ENCODE results near the gene TAS2R40.
"Not testable (repeated sequence)": the region's sequence is repeated elsewhere in the genome, so short reads cannot be mapped to it uniquely, and the experiment has no call there.

Gene TAS2R40

GRCh38 chr7:143221737-143222136 is at the start of gene TAS2R40:
Gene TAS2R40 (plus strand): TSS chr7:143222037. CDS start chr7:143222079, 42 bp downstream.
- DNase-seq (ENCODE audit: low read depth in 2 of 2, low spot score in 1 of 2) = no peak

DNA sequence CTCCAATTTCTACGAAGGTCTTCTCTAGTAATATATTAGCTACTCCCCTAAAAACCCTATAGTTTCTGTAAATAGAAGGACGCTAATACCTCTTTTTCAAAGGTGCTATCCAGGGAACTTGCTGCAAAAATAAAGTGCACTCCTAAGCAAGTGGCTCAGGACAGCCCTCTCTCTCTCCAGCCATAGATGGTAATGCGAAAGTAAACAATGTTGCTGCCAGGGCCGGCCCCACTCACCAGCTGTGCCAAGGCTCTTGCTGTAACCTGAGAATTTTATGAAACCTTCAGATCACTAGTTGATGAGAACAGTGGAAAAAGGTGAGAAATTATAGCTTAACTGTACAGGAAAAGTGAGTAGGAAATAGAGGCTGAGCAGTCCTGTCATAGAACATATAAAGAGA is 49.5 kb upstream of the TAS2R40 start:
- DNase-seq (ENCODE audit: low read depth in 2 of 2, low spot score in 1 of 2) = no peak

DNA sequence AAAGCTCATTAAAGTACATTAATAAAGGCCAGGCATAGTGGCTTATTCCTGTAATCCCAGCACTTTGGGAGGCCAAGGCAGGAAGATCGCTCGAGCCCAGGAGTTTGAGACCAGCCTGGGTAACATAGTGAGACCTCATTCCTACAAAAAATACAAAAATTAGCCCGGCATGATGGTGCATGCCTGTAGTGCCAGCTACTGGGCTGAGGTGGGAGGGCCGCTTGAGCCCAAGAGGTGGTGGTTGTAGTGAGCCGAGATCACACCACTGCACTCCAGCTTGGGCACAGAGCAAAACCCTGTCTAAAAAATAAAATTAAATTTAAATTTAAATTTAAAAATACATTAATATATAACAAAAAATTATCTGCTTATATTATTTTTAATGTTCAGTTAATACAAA is 45.7 kb upstream of the TAS2R40 start:
- DNase-seq (ENCODE audit: low read depth in 2 of 2, low spot score in 1 of 2) = no peak

- DNase-seq (ENCODE audit: low read depth in 2 of 2, low spot score in 1 of 2) = no peak
Measured at GRCh38 chr7:143177374-143178119, 44.3 kb upstream of the TAS2R40 start.

DNA sequence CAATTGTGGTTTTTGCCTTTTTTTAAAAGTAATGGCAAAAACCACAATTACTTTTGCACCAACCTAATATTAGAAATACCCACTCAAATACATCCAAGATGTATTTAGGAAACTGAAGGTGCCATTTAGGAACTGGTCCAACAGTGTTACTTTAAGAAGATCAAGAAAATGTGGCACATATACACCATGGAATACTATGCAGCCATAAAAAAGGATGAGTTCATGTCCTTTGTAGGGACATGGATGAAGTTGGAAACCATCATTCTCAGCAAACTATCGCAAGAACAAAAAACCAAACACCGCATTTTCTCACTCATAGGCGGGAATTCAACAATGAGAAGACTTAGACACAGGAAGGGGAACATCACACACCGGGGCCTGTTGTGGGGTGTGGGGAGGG is 41.1 kb upstream of the TAS2R40 start:
- not testable (repeated sequence) for DNase-seq (ENCODE audit: low read depth in 2 of 2, low spot score in 1 of 2)

DNA sequence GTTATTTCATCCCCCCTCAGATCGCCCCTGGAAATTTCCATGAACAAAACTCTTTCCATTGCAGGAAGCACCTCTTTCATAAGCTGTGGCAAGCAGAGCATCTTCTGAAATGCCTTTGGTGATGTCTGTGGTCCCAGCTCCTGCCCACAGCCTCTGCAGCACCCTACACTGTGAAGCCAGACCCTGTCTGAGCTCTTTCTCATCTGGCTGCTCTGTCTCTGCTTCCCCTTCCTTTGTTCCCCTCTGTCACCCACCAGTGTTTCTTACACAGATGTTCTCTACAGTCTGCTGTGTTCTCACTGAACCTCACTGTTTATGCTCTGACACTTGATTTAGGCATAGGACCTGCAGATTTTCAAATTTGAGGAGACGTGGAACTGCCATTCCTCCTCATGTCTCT is 40.5 kb upstream of the TAS2R40 start:
- no peak for DNase-seq (ENCODE audit: low read depth in 2 of 2, low spot score in 1 of 2)

- no peak for DNase-seq (ENCODE audit: low read depth in 2 of 2, low spot score in 1 of 2)
Measured at GRCh38 chr7:143183024-143183423, 38.8 kb upstream of the TAS2R40 start, which contains the start of gene TAS2R39. Gene TAS2R39 (plus strand): TSS chr7:143183419. CDS start chr7:143183419, 0 bp downstream.

GRCh38 chr7:143185551-143185950 is 36.3 kb upstream of the TAS2R40 start:
- no peak for DNase-seq (ENCODE audit: low read depth in 2 of 2, low spot score in 1 of 2)

- no peak for DNase-seq (ENCODE audit: low read depth in 2 of 2, low spot score in 1 of 2)
Measured at GRCh38 chr7:143188994-143189393, 32.8 kb upstream of the TAS2R40 start.

DNA sequence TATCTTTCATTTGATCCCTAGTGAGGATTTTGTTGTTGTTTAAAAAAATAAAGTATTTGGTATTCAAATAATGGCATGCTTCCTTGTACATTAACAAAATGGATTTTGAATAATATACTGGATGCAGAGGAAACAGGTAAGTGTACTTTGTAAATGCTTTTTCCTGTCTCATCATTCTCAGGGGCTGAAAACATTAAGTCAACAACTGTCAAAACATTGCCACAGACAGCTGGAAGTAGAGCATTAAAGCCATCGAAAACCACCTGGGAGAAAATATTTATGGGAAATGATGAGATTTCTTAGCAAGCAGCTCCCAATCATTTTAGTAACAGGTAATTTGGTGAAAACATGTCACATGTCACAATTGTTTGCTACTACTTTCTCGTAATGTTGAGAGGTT is 28.0 kb upstream of the TAS2R40 start:
- no peak for DNase-seq (ENCODE audit: low read depth in 2 of 2, low spot score in 1 of 2)

GRCh38 chr7:143199040-143199439 is 22.8 kb upstream of the TAS2R40 start:
- no peak for DNase-seq (ENCODE audit: low read depth in 2 of 2, low spot score in 1 of 2)

- no peak for DNase-seq (ENCODE audit: low read depth in 2 of 2, low spot score in 1 of 2)
Measured at GRCh38 chr7:143202161-143202560, 19.7 kb upstream of the TAS2R40 start.

DNA sequence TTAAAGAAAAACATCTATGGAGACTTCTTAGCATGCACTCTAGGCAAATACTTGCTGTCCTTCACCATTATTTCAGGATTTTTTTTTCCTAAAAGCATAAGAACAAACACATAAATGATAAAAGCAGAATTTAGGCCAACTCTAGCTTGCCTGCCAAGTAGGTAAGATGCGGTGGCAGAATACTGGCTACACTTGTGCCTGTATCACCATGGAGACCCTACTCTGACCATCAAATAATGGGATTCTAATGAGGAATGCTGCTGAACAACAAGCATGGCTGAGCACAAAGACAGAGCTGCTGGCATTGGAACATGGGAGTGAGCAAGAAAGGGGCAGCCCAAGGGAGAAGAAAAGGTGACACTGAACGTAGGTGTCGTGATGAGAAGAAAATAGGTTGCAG is 18.5 kb upstream of the TAS2R40 start:
- no peak for DNase-seq (ENCODE audit: low read depth in 2 of 2, low spot score in 1 of 2)

DNA sequence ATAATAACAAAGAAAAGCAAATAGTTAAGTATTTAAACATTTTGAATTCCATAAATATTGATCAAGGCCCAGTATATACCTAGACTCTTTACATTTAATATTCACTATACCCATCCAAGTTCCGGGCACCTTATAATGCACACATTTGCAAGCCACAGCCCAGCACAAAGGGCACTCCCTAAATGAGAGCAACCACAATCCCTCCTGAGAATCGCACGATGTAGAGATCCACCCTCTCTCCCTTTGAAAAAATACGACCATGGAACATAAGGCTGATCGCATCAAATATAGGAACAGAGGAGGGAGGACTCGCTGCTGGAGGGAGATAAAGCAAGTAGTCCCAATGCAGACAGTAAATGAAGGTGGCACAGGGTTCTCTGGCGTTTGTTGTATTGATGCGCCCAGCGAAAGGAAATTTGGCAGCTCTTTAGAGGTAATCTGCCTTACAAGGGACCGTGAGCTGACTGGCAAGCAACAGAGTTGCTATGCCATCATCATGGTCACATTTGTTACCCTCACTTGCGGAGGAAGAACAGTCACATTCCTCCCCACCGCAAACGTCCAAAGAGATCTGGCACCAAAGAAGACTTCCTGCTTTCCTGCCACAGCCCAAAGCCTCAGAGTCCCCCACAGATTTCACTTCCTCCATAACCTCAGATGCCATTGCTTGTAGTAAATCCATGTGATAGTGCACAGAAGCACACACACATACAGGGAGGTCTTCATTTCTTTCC is 16.1 kb upstream of the TAS2R40 start:
- DNase-seq (ENCODE audit: low read depth in 2 of 2, low spot score in 1 of 2) = no peak

GRCh38 chr7:143210541-143210940 is 11.3 kb upstream of the TAS2R40 start:
- no peak for DNase-seq (ENCODE audit: low read depth in 2 of 2, low spot score in 1 of 2)

GRCh38 chr7:143213478-143213877 is 8.4 kb upstream of the TAS2R40 start:
- not testable (repeated sequence) for DNase-seq (ENCODE audit: low read depth in 2 of 2, low spot score in 1 of 2)

GRCh38 chr7:143214789-143215679 is 6.8 kb upstream of the TAS2R40 start:
- DNase-seq (ENCODE audit: low read depth in 2 of 2, low spot score in 1 of 2) = peak; percentile 10 to 11

GRCh38 chr7:143216151-143216550 is 5.7 kb upstream of the TAS2R40 start:
- no peak for DNase-seq (ENCODE audit: low read depth in 2 of 2, low spot score in 1 of 2)

- DNase-seq (ENCODE audit: low read depth in 2 of 2, low spot score in 1 of 2) = no peak
Measured at GRCh38 chr7:143216686-143217085, 5.2 kb upstream of the TAS2R40 start.

GRCh38 chr7:143217806-143218205 is 4.0 kb upstream of the TAS2R40 start:
- no peak for DNase-seq (ENCODE audit: low read depth in 2 of 2, low spot score in 1 of 2)

DNA sequence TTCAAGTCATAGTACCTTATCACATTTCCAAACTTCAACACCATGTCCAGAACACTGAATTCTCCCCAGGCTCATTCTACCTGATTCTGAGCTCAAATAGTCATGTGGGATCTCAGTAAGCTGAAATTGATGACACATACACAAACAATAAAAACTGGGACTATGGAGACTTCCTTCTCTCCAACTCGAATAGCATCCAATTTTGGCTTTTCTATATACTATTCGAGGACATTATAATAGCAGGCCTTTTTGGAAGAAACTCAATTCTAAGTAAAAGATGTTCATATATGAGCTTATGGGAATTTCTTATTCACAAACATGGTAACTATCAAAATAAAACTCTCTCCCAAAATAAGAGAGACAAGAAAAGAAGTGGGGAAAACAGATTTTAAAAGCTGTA is 551 bp upstream of the TAS2R40 start:
- no peak for DNase-seq (ENCODE audit: low read depth in 2 of 2, low spot score in 1 of 2)

Data from stimulated activated CD8-positive, alpha-beta memory T cell treated with anti-CD3 and anti-CD28 coated beads, Interleukin-4, amount 100 ng/mL, for 4 hours (primary cell).